HEK293 (cell line): ENCODE results near the gene XKR7.
"Not testable (repeated sequence)": the region's sequence is repeated elsewhere in the genome, so short reads cannot be mapped to it uniquely, and the experiment has no call there.

ENCODE experiments used
- CTCF ChIP-seq: fragments of 450-650 bp; formaldehyde crosslinking; IDR thresholded peaks from 2 replicates; pipeline ENCODE4 v1.5.1; 2016; ENCODE audit warnings: missing biosample characterization, missing genetic modification characterization
- REST ChIP-seq: fragments of 450-650 bp; formaldehyde crosslinking; IDR thresholded peaks from 2 replicates; pipeline ENCODE4 v1.5.1; 2016; ENCODE audit warnings: missing biosample characterization, missing genetic modification characterization
- ZNF529 ChIP-seq: fragments of 450-650 bp; formaldehyde crosslinking; IDR thresholded peaks from 2 replicates; pipeline ENCODE4 v1.5.1; 2017; ENCODE audit warnings: missing genetic modification characterization, missing biosample characterization; ENCODE audit not compliant: insufficient replicate concordance

DNA sequence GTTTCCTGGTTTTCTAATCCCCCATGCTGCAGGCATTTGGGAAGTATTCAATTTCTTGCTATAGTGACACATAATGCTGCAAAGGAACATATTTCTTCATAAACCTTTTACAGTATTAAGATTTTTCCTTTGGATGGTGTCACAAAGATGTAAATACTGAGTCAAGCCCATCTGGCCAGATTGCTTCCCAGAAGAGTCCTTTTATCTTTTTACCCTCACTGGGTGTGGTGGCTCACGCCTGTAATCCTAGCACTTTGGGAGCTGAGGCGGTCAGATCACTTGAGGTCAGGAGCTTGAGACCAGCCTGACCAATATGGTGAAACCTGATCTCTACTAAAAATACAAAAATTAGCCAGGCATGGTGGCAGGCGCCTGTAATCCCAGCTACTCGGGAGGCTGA lies 38.3 kb upstream of the XKR7 start:
- not testable (repeated sequence) for TF ChIP-seq REST, CTCF, ZNF529 (tag by site-specific recombination)
